ENCODE data around the gene TMBIM4. TPM values are rescaled to one million over a fixed set of nuclear protein-coding genes. Genes with fewer than 3 reads are reported as not detected.
"Not testable (repeated sequence)": the region's sequence is repeated elsewhere in the genome, so short reads cannot be mapped to it uniquely, and the experiment has no call there.

TMBIM4 gene
- total RNA-seq, 2 experiments from 2014 or later: 80.5 to 82.8 TPM

DNA sequence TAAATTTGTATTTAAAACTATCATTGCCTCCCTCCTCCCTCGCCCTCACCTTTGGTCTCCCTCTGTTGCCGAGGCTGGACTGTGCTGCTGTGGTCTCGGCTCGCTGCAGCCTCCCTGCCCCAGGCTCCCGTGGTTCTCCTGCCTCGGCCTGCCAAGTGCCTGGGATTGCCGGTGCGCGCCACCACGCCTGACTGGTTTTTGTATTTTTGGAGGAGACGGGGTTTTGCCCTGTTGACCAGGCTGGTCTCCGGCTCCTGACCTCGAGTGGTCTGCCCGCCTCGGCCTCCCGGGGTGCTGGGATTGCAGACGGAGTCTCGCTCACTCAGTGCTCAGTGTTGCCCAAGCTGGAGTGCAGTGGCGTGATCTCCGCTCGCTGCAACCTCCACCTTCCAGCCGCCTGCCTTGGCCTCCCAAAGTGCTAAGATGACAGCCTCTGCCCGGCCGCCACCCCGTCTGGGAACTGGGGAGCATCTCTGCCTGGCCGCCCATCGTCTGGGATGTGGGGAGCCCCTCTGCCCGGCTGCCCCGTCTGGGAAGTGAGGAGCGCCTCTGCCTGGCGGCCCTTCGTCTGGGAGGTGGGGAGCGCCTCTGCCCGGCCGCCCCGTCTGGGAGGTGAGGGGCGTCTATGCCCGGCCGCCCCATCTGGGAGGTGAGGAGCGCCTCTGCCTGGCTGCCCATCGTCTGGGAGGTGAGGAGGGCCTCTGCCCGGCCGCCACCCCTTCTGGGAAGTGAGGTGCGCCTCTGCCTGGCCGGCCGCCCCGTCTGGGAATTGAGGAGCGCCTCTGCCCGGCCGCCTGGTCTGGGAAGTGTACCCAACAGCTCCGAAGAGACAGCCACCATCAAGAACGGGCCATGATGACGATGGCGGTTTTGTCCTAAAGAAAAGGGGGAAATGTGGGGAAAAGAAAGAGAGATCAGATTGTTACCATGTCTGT, 4.9 kb upstream of the TMBIM4 start:
- H3K36me3 Mint-ChIP-seq (ENCODE audit: low read depth); H3K9me3 Mint-ChIP-seq; H3K4me1 Mint-ChIP-seq; DNase-seq; H3K4me3 Mint-ChIP-seq; H3K27ac Mint-ChIP-seq; POLR2A ChIA-PET; CTCF ChIA-PET: not testable (repeated sequence)
- peaks cover 20% of the 10 kb centered on the region for H3K27me3 Mint-ChIP-seq

DNA sequence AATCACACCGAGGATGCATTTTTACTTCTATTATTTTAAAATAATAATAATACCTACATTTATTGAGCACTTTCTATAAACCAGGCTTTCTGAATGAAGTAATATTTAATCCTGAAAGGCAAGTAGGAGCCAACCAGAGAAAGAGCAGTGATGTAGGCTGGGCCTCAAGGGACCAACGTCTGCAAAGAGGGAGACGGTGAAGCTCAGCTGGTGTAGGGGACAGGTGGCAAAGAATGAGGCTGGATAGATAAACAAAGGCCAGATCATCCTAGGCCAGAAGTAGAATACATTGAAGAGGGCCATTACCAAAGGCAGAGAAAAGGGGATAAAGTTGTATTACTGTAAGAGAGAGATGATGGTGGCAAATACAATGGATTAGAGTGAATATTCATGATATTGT, 810 bp upstream of the TMBIM4 start:
- H3K27ac Mint-ChIP-seq: peak overlapping the region; percentile 99
- peaks cover 39% of the 10 kb centered on the region for H3K36me3 Mint-ChIP-seq (ENCODE audit: low read depth)
- H3K9me3 Mint-ChIP-seq: peaks cover 8% of the 10 kb centered on the region
- POLR2A ChIA-PET: interaction anchor here (0.8 to 2.8 kb wide), 2 partner anchors 8 to 39 kb away, joined by 3 to 86 read pairs; partner anchors contain the start of gene LLPH
- no peak for DNase-seq
- CTCF ChIA-PET: interaction anchor here (0.7 to 2.7 kb wide), 5 partner anchors 19 to 62 kb away, joined by 3 to 18 read pairs (median 4); partner anchors contain the start of gene LLPH
- peak overlapping the region; percentile 89 for H3K4me3 Mint-ChIP-seq
- H3K27me3 Mint-ChIP-seq: peaks cover 2% of the 10 kb centered on the region
- H3K4me1 Mint-ChIP-seq: peaks cover 40% of the 10 kb centered on the region

DNA sequence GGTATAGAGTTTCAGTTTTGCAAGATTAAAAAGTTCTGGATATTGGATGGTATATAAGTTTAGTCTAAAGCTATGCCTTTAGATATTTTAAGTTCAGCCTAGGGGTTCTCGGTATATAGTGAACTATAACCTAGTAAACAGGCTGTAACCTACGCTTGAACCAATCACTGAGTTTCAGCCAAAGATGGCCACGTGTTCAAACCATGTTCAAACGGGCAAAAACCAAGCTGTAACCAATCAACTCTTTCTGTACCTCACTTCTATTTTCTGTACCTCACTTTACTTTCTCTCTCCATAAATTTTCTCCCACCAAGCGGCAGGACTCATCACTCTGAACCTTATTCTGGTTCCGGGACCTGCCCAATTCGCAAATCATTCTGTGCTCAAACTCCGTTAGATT, 1.4 kb downstream of the TMBIM4 start:
- no peak for DNase-seq
- Mint-ChIP-seq H3K27ac (peak overlapping the region; percentile 99), H3K4me3 (peak overlapping the region; percentile 89), H3K36me3 (ENCODE audit: low read depth) (peaks cover 59% of the 10 kb centered on the region), H3K27me3 (no peaks in the 10 kb centered on the region), H3K9me3 (peaks cover 20% of the 10 kb centered on the region), H3K4me1 (peaks cover 52% of the 10 kb centered on the region)
- POLR2A ChIA-PET: interaction anchor here (0.7 to 2.8 kb wide), 17 partner anchors 9 to 999 kb away, joined by 3 to 86 read pairs (median 9); partner anchors contain the start of genes HELB, LEMD3 and LLPH
- CTCF ChIA-PET: interaction anchor here (1.1 to 2.7 kb wide), 6 partner anchors 9 to 135 kb away, joined by 3 to 18 read pairs (median 6); partner anchors contain the start of gene LLPH

DNA sequence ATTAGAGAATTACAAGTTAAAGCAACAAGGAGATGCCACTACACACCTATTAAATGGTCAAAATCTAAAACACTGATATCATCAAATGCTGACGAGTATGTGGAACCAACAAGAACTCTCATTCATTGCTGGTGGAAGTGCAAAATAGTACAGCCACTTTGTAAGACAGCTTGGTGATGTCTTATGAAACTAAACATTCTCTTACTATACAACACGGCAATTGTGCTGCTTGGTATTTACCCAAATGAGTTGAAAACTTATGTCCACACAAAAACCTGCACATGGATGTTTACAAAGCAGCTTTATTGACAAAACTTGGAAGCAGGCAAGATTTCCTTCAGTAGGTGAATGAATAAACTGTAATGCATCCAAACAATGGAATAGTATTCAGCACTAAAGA, 3.2 kb downstream of the TMBIM4 start:
- no peak for DNase-seq
- peaks cover 20% of the 10 kb centered on the region for H3K9me3 Mint-ChIP-seq
- no peak overlapping the region for H3K27ac Mint-ChIP-seq
- ChIA-PET CTCF (no interaction called here), POLR2A (no interaction called here)
- H3K4me3 Mint-ChIP-seq: no peak overlapping the region
- no peaks in the 10 kb centered on the region for H3K27me3 Mint-ChIP-seq
- H3K4me1 Mint-ChIP-seq: peaks cover 54% of the 10 kb centered on the region
- peaks cover 68% of the 10 kb centered on the region for H3K36me3 Mint-ChIP-seq (ENCODE audit: low read depth)

DNA sequence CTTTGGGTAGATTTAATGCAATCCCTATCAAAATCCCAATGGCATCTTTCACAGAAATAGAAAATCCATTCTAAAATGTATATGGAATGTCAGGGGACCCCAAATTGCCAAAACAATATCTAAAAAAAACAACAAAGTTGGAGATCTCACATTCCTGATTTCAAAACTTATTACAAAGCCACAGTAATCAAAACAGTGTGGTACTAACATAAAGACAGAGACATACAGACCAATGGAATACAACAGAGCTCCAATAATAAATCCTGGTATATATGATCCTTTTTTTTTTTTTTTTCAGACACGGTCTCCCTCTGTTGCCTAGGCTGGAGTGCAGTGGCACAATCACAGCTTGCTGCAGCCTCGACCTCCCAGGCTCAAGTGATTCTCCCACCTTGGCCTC, 4.7 kb downstream of the TMBIM4 start:
- no peak for DNase-seq
- no peaks in the 10 kb centered on the region for H3K27me3 Mint-ChIP-seq
- peaks cover 47% of the 10 kb centered on the region for H3K4me1 Mint-ChIP-seq
- H3K27ac Mint-ChIP-seq: no peak overlapping the region
- H3K4me3 Mint-ChIP-seq: no peak overlapping the region
- ChIA-PET CTCF (no interaction called here), POLR2A (no interaction called here)
- peaks cover 20% of the 10 kb centered on the region for H3K9me3 Mint-ChIP-seq
- H3K36me3 Mint-ChIP-seq (ENCODE audit: low read depth): peaks cover 76% of the 10 kb centered on the region

DNA sequence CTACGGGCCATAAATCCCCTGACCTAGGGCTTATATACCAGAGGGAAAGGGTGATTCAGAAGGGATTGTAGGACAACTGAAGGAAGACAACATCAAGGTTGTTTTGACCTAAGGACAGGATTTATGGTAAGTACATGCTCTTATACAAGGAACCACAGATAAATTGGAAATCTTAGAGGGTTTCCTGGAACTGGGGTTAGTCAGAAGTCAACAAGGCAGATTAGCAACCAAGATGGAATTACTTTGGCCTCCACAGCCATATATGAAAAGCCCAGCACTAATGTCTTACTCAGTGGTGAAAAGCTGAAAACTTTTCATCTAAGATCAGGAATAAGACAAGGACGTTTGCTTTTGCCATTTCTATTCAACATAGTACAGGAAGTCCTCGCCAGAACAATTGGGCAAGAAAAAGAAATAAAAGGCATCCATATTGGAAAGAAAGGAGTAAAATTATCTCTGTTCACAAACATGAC, 5.4 kb downstream of the TMBIM4 start:
- CTCF ChIA-PET: no interaction called here
- H3K27me3 Mint-ChIP-seq: no peaks in the 10 kb centered on the region
- peaks cover 46% of the 10 kb centered on the region for H3K4me1 Mint-ChIP-seq
- peaks cover 79% of the 10 kb centered on the region for H3K36me3 Mint-ChIP-seq (ENCODE audit: low read depth)
- POLR2A ChIA-PET: interaction anchor here (1.0 kb wide), 1 partner anchor 34 kb away, joined by 3 read pairs; the partner anchor contains the start of gene LLPH
- H3K4me3 Mint-ChIP-seq: no peak overlapping the region
- H3K9me3 Mint-ChIP-seq: peaks cover 20% of the 10 kb centered on the region
- DNase-seq: no peak
- H3K27ac Mint-ChIP-seq: no peak overlapping the region

DNA sequence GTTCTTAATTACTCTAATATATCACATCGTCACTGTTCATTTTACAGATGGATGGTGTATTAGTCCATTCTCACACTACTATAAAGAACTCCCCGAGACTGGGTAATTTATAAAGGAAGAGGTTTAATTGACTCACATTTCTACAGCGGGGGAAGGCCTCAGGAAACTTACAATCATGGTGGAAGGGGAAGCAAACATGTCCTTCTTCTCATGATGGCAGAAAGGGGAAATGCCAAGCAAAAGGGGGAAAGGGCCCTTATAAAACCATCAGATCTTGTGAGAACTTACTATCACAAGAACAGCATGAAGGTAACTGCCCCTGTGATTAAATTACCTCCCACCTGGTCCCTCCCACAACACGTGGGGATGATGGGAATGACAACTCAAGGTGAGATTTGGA, 6.5 kb downstream of the TMBIM4 start:
- Mint-ChIP-seq H3K4me1 (peaks cover 38% of the 10 kb centered on the region), H3K27ac (no peak overlapping the region), H3K27me3 (no peaks in the 10 kb centered on the region), H3K36me3 (ENCODE audit: low read depth) (peaks cover 79% of the 10 kb centered on the region), H3K4me3 (no peak overlapping the region), H3K9me3 (peaks cover 20% of the 10 kb centered on the region)
- ChIA-PET CTCF (interaction anchor here (1.1 kb wide), 1 partner anchor 18 kb away, joined by 3 read pairs; no protein-coding TSS in a partner anchor), POLR2A (no interaction called here)
- no peak for DNase-seq

DNA sequence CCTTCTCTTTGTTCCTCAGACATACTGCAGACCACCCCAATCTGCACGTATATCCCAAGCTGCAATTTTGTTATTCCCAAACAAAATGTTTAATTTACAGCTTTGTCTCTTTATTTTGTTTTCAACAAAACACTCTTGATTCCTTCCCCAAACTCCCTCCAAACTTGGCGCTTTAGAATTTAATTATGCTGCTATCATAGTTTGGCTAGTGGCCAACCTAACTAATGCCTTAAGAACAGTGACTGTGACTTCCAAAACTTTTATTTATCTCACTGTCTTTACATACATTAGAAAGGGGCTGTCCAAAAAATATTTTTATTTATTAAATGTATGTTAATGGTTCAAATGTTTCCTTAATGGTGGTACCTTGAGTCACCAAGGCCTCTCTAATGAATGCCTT, 7.1 kb downstream of the TMBIM4 start:
- Mint-ChIP-seq H3K4me3 (no peak overlapping the region), H3K27me3 (no peaks in the 10 kb centered on the region), H3K27ac (no peak overlapping the region), H3K4me1 (peaks cover 32% of the 10 kb centered on the region), H3K9me3 (peaks cover 20% of the 10 kb centered on the region), H3K36me3 (ENCODE audit: low read depth) (peaks cover 76% of the 10 kb centered on the region)
- ChIA-PET CTCF (no interaction called here), POLR2A (interaction anchor here (1.1 kb wide), 1 partner anchor 13 kb away, joined by 3 read pairs; no protein-coding TSS in a partner anchor)
- DNase-seq: no peak

DNA sequence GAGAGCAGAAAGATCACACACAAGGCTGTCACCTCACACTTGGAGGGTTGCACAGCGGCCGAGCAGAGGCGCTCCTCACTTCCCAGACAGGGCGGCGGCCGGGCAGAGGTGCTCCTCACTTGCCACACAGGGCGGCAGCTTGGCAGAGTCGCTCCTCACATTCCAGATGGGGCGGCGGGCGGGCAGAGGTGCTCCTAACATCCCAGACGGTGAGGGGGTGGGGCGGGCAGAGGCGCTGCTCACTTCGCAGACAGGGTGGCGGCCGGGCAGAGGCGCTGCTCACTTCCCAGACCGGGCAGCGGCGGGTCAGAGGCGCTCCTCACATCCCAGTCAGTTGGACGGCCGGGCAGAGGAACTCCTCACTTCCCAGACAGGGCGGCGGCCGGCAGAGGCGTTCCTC, 9.1 kb downstream of the TMBIM4 start:
- Mint-ChIP-seq H3K4me3 (no peak overlapping the region), H3K36me3 (ENCODE audit: low read depth) (peaks cover 61% of the 10 kb centered on the region), H3K27me3 (no peaks in the 10 kb centered on the region), H3K27ac (no peak overlapping the region), H3K4me1 (peaks cover 18% of the 10 kb centered on the region), H3K9me3 (peaks cover 13% of the 10 kb centered on the region)
- ChIA-PET POLR2A (interaction anchor here (4.1 kb wide), 1 partner anchor 9 kb away, joined by 29 read pairs; the partner anchor contains the start of gene TMBIM4), CTCF (no interaction called here)
- no peak for DNase-seq

DNA sequence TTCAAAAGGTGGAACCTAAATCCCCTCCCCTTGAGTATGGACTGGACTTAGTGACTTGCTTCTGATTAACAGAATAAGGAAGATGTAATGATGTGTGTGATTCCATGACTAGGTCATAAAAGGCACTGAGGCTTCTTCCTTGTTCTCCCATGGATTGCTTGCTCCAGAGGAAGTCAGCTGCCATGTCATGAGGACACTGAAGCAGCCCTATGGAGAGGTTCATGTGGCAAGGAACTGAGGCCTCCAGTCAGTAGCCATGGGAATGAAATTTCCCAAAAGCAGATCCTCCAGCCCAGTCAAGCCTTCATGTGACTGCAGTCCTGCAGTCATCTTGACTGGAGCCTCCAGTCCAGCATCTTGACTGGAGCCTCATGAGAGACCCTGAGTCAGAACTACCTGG, 10.7 kb downstream of the TMBIM4 start:
- Mint-ChIP-seq H3K27me3 (no peaks in the 10 kb centered on the region), H3K4me1 (peaks cover 7% of the 10 kb centered on the region), H3K27ac (no peak overlapping the region), H3K36me3 (ENCODE audit: low read depth) (peaks cover 50% of the 10 kb centered on the region), H3K4me3 (no peak overlapping the region), H3K9me3 (peaks cover 2% of the 10 kb centered on the region)
- no peak for DNase-seq
- CTCF ChIA-PET: interaction anchor here (1.0 to 2.4 kb wide), 4 partner anchors 10 to 250 kb away, joined by 3 to 9 read pairs (median 6); partner anchors contain the start of gene TMBIM4
- POLR2A ChIA-PET: interaction anchor here (2.0 to 4.1 kb wide), 2 partner anchors 10 to 28 kb away, joined by 10 to 29 read pairs; partner anchors contain the start of genes LLPH and TMBIM4

DNA sequence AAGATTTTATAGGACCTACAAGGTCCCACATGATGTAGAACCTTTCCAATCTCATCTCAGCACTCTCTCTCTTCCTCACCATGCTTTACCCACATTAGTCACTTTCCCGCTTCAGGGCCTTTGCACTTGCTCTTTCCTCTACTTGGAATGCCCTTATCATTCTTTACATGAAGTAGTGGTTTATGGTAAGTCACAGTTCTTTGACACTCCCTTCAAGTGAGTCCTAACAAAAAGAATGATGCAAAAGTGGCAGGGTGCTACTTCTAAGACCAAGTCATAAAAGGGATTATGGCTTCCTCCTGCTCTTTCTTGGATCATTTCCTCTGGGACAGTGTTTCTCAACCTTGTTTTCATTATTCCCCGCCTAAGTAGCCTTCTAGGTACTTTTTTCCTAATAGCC, 13.1 kb downstream of the TMBIM4 start:
- no peaks in the 10 kb centered on the region for H3K27me3 Mint-ChIP-seq
- peaks cover 37% of the 10 kb centered on the region for H3K36me3 Mint-ChIP-seq (ENCODE audit: low read depth)
- DNase-seq: no peak
- H3K4me1 Mint-ChIP-seq: peaks cover 3% of the 10 kb centered on the region
- no peak overlapping the region for H3K4me3 Mint-ChIP-seq
- POLR2A ChIA-PET: no interaction called here
- CTCF ChIA-PET: no interaction called here
- no peak overlapping the region for H3K27ac Mint-ChIP-seq
- no peaks in the 10 kb centered on the region for H3K9me3 Mint-ChIP-seq

DNA sequence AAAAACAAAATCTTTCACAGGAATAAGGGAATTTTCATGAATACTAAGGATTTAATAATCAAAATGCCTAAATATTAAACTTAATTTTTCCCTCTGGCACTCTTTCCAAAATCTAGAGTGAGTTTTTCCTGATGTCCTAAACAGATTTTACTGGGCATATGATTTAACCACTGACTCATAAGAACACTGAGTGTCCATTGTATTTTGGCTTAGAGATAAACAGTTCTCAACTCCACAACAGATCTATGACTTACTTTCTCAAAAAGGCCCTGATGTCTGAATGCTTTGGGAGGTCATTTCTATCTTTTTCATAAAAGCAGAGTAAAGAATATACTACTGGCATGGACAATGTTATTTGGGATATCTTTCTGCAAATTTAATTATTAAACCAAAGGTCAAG, 15.0 kb downstream of the TMBIM4 start:
- ChIA-PET CTCF (no interaction called here), POLR2A (no interaction called here)
- no peaks in the 10 kb centered on the region for H3K9me3 Mint-ChIP-seq
- no peaks in the 10 kb centered on the region for H3K27me3 Mint-ChIP-seq
- H3K36me3 Mint-ChIP-seq (ENCODE audit: low read depth): peaks cover 38% of the 10 kb centered on the region
- no peak overlapping the region for H3K27ac Mint-ChIP-seq
- DNase-seq: no peak
- peaks cover 2% of the 10 kb centered on the region for H3K4me1 Mint-ChIP-seq
- no peak overlapping the region for H3K4me3 Mint-ChIP-seq

DNA sequence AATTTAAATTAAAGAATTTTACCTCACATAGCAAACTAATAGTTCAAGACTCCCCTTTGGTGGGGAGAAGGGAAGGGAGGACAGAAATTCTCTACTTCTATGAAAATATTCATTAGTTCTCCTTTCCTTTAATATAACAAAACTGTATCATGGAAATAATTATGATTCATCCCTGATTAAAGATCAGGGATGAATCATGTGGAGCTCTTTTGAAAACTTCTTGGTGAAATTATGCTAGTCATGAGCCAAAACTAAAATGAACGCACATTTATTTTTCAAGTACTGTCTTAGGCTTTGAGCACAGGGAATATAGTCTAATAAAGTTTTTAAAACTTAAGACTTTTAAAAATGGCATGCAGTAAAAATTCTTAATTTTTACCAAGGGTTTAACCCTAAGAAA, 17.1 kb downstream of the TMBIM4 start:
- no peaks in the 10 kb centered on the region for H3K4me1 Mint-ChIP-seq
- POLR2A ChIA-PET: interaction anchor here (1.1 kb wide), 1 partner anchor 16 kb away, joined by 3 read pairs; no protein-coding TSS in a partner anchor

More for the DNA sequence above, 17.1 kb downstream of the TMBIM4 start:
- CTCF ChIA-PET: no interaction called here
- H3K27me3 Mint-ChIP-seq: no peaks in the 10 kb centered on the region
- H3K36me3 Mint-ChIP-seq (ENCODE audit: low read depth): peaks cover 34% of the 10 kb centered on the region
- H3K4me3 Mint-ChIP-seq: no peak overlapping the region
- DNase-seq: no peak
- no peak overlapping the region for H3K27ac Mint-ChIP-seq
- H3K9me3 Mint-ChIP-seq: no peaks in the 10 kb centered on the region
